Neural progenitor cell (in vitro differentiated cells): ENCODE measurements around the gene C3orf52. TPM values are rescaled to one million over a fixed set of nuclear protein-coding genes. Genes with fewer than 3 reads are reported as not detected.

ENCODE experiments used
- DNase-seq: peaks from one replicate; pipeline ENCODE4 v3.0.0-alpha.2; 2016; ENCODE audit warnings: low spot score
- H2AFZ ChIP-seq: fragments of 200-600 bp; sonication (generic); replicated peaks from 2 replicates; pipeline ENCODE4 v1.6.1; 2016; ENCODE audit warnings: antibody characterized with exemption
- H3F3A ChIP-seq: fragments of 200-600 bp; sonication (generic); 2 replicates; pipeline ENCODE4 v1.6.1; 2016; ENCODE audit warnings: antibody characterized with exemption, low read depth
- H3K27ac ChIP-seq: fragments of 200-600 bp; sonication (generic); 2 replicates; pipeline ENCODE4 v1.5.1; 2016; ENCODE audit warnings: mild to moderate bottlenecking
- H3K27me3 ChIP-seq: fragments of 200-600 bp; sonication (generic); 2 replicates; pipeline ENCODE4 v1.6.1; 2016; ENCODE audit warnings: mild to moderate bottlenecking, moderate library complexity
- H3K36me3 ChIP-seq: fragments of 200-600 bp; sonication (generic); 2 replicates; pipeline ENCODE4 v1.5.1; 2016
- H3K4me1 ChIP-seq: fragments of 200-600 bp; sonication (generic); 2 replicates; pipeline ENCODE4 v1.6.1; 2016; ENCODE audit warnings: mixed run types
- H3K4me2 ChIP-seq: fragments of 200-600 bp; sonication (generic); 2 replicates; pipeline ENCODE4 v1.6.1; 2016
- H3K4me3 ChIP-seq: fragments of 200-600 bp; sonication (generic); 2 replicates; pipeline ENCODE4 v1.5.1; 2016
- H3K79me2 ChIP-seq: fragments of 200-600 bp; sonication (generic); 2 replicates; pipeline ENCODE4 v1.6.1; 2016; ENCODE audit warnings: low read depth
- H3K9ac ChIP-seq: fragments of 200-600 bp; sonication (generic); 2 replicates; pipeline ENCODE4 v1.6.1; 2016
- H3K9me3 ChIP-seq: fragments of 200-600 bp; sonication (generic); 2 replicates; pipeline ENCODE4 v1.5.1; 2016; ENCODE audit warnings: low read depth
- H4K20me1 ChIP-seq: fragments of 200-600 bp; sonication (generic); 2 replicates; pipeline ENCODE4 v1.6.1; 2016; ENCODE audit warnings: low read depth
- H3K27ac Mint-ChIP-seq: 3 replicates; pipeline ENCODE4 v1.8.0; 2021; ENCODE audit warnings: mixed read lengths
- H3K27me3 Mint-ChIP-seq: 2 replicates; pipeline ENCODE4 v1.8.0; 2022; ENCODE audit warnings: low read depth, mild to moderate bottlenecking, inconsistent platforms, moderate library complexity, mixed read lengths; ENCODE audit not compliant: insufficient read depth
- H3K36me3 Mint-ChIP-seq: 3 replicates; pipeline ENCODE4 v1.8.0; 2021; ENCODE audit warnings: mixed read lengths
- H3K4me1 Mint-ChIP-seq: 3 replicates; pipeline ENCODE4 v1.8.0; 2021; ENCODE audit warnings: mixed read lengths
- H3K4me3 Mint-ChIP-seq: 3 replicates; pipeline ENCODE4 v1.8.0; 2021; ENCODE audit warnings: mild to moderate bottlenecking, moderate library complexity, mixed read lengths
- H3K9me3 Mint-ChIP-seq: 3 replicates; pipeline ENCODE4 v1.8.0; 2020; ENCODE audit warnings: mixed read lengths
- EZH2 ChIP-seq: fragments of 200-600 bp; sonication (generic); IDR thresholded peaks from 2 replicates; pipeline ENCODE4 v1.6.1; 2017; ENCODE audit warnings: antibody characterized with exemption, mild to moderate bottlenecking, moderate library complexity
- EZH2phosphoT487 ChIP-seq: fragments of 200-600 bp; sonication (generic); IDR thresholded peaks from 2 replicates; pipeline ENCODE4 v1.6.1; 2017; ENCODE audit warnings: antibody characterized with exemption
- total RNA-seq: library from RNA; depleted of rRNA; stranded (reverse); fragments of >200 nt; gene quantifications from 2 replicates; pipeline ENCODE4 v1.2.3, GENCODE V29; 2015; ENCODE audit warnings: low replicate concordance
- TF ChIP-seq, protein P1 (sequence below): fragments of 200-600 bp; sonication (generic); IDR thresholded peaks from 2 replicates; pipeline ENCODE4 v1.5.1; 2017; ENCODE audit warnings: antibody characterized with exemption, mild to moderate bottlenecking

The C3orf52 gene
- total RNA-seq, 1 donor from 2014 or later = 4.9 TPM

DNA sequence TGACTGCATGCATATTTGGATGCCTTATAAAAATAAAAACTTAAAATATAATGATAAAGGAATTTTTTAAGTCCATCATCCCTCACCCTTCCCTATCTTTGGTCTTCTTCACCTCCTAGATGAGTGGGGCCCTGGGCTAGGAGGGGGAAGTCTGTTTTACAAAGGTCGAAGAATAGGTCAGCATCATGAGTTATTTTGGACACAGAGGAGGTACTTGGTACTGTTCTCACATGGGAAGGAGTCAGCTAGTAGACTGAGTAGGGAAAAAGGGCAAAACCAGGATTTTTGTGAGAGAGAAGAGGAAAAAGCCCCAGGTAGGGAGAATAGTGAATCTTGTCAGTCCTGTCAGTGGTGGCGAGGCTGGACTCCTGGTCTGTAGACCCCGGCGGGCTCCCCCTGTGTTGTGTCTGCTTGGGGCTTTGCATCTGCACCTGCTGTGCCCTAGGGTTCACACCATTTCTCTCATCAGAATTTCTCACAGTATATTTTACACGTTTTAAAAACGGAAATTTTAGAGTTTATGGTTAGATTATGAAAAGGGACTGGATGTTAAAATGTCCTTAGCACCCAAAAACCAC lies 29.7 kb downstream of the C3orf52 start:
- Histone ChIP-seq H3K27ac (no peak overlapping the region), H4K20me1 (no peaks in the 10 kb centered on the region), H3K9ac (no peak overlapping the region), H2AFZ (no peak overlapping the region), H3K4me1 (peaks cover 40% of the 10 kb centered on the region), H3K27me3 (no peaks in the 10 kb centered on the region), H3F3A (peaks cover 33% of the 10 kb centered on the region), H3K4me3 (no peak overlapping the region), H3K4me2 (peak overlapping the region; percentile 32), H3K79me2 (no peaks in the 10 kb centered on the region), H3K36me3 (no peaks in the 10 kb centered on the region), H3K9me3 (no peaks in the 10 kb centered on the region)
- Mint-ChIP-seq H3K36me3 (no peaks in the 10 kb centered on the region), H3K4me3 (no peak overlapping the region), H3K4me1 (peaks cover 24% of the 10 kb centered on the region), H3K9me3 (no peaks in the 10 kb centered on the region), H3K27ac (peak overlapping the region; percentile 95), H3K27me3 (peaks cover 9% of the 10 kb centered on the region)
- DNase-seq = no peak
- TF ChIP-seq EZH2 (no peak), EZH2phosphoT487 (no peak)
- TF ChIP-seq, protein P1, sequence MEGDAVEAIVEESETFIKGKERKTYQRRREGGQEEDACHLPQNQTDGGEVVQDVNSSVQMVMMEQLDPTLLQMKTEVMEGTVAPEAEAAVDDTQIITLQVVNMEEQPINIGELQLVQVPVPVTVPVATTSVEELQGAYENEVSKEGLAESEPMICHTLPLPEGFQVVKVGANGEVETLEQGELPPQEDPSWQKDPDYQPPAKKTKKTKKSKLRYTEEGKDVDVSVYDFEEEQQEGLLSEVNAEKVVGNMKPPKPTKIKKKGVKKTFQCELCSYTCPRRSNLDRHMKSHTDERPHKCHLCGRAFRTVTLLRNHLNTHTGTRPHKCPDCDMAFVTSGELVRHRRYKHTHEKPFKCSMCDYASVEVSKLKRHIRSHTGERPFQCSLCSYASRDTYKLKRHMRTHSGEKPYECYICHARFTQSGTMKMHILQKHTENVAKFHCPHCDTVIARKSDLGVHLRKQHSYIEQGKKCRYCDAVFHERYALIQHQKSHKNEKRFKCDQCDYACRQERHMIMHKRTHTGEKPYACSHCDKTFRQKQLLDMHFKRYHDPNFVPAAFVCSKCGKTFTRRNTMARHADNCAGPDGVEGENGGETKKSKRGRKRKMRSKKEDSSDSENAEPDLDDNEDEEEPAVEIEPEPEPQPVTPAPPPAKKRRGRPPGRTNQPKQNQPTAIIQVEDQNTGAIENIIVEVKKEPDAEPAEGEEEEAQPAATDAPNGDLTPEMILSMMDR = no peak

DNA sequence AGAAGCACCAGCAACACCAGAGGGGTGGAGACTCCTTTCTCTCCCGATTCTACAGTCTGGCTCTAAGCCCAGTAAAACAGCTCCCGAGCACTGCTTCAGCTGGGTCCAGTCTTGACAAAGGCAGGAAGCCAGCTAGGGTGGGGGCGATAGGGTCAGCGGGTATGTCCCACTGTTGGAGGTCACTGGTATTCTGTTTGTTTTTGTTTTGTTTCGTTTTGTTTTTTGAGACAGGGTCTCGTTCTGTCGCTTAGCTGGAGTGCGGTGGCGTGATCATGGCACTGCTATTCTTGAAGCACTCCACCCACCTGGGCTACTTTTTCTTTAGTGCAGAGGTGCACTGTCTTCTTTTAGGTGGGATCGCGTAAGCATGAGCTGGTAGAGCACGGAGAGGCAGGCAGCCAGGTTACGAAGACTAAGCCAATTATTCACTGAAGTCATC lies 30.6 kb downstream of the C3orf52 start:
- Mint-ChIP-seq H3K9me3 (no peaks in the 10 kb centered on the region), H3K4me1 (peaks cover 24% of the 10 kb centered on the region), H3K27me3 (peaks cover 5% of the 10 kb centered on the region), H3K27ac (peak overlapping the region; percentile 20), H3K36me3 (no peaks in the 10 kb centered on the region), H3K4me3 (no peak overlapping the region)
- DNase-seq = peak; percentile 5
- Histone ChIP-seq H3K36me3 (no peaks in the 10 kb centered on the region), H3K4me3 (no peak overlapping the region), H3K4me2 (no peak overlapping the region), H3K27ac (no peak overlapping the region), H3K9me3 (no peaks in the 10 kb centered on the region), H2AFZ (peak overlapping the region; percentile 40), H3K9ac (no peak overlapping the region), H3K79me2 (no peaks in the 10 kb centered on the region), H3F3A (peaks cover 33% of the 10 kb centered on the region), H3K4me1 (peaks cover 40% of the 10 kb centered on the region), H3K27me3 (no peaks in the 10 kb centered on the region), H4K20me1 (no peaks in the 10 kb centered on the region)
- TF ChIP-seq EZH2phosphoT487 = no peak
- TF ChIP-seq EZH2 = no peak
- TF ChIP-seq, protein P1 = no peak

DNA sequence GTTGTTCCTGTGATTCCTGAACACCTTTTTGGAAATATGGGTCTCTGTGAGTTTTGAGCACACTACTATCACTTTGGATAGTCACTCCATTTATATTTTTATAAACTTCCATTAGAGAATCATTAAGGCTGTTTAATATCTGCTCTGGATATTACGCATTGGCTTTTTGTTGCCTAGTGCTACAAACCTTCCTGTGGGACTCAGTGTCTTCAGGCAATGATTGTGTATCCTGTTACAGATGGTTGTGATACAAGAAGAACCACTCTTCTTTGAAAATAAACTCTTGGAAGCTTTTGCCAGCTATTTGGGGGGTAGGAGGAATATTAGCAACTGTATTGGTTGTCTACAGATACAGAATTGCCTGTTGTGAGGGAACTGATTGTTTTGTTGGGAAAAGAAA lies 31.2 kb downstream of the C3orf52 start:
- Histone ChIP-seq H4K20me1 (no peaks in the 10 kb centered on the region), H3K4me3 (no peak overlapping the region), H2AFZ (no peak overlapping the region), H3K27ac (no peak overlapping the region), H3K79me2 (no peaks in the 10 kb centered on the region), H3K9me3 (no peaks in the 10 kb centered on the region), H3K36me3 (no peaks in the 10 kb centered on the region), H3K4me1 (peaks cover 40% of the 10 kb centered on the region), H3K4me2 (no peak overlapping the region), H3K27me3 (no peaks in the 10 kb centered on the region), H3K9ac (no peak overlapping the region), H3F3A (peaks cover 33% of the 10 kb centered on the region)
- Mint-ChIP-seq H3K27ac (no peak overlapping the region), H3K4me3 (no peak overlapping the region), H3K4me1 (peaks cover 24% of the 10 kb centered on the region), H3K27me3 (peaks cover 2% of the 10 kb centered on the region), H3K9me3 (no peaks in the 10 kb centered on the region), H3K36me3 (no peaks in the 10 kb centered on the region)
- no peak for TF ChIP-seq EZH2
- no peak for DNase-seq

DNA sequence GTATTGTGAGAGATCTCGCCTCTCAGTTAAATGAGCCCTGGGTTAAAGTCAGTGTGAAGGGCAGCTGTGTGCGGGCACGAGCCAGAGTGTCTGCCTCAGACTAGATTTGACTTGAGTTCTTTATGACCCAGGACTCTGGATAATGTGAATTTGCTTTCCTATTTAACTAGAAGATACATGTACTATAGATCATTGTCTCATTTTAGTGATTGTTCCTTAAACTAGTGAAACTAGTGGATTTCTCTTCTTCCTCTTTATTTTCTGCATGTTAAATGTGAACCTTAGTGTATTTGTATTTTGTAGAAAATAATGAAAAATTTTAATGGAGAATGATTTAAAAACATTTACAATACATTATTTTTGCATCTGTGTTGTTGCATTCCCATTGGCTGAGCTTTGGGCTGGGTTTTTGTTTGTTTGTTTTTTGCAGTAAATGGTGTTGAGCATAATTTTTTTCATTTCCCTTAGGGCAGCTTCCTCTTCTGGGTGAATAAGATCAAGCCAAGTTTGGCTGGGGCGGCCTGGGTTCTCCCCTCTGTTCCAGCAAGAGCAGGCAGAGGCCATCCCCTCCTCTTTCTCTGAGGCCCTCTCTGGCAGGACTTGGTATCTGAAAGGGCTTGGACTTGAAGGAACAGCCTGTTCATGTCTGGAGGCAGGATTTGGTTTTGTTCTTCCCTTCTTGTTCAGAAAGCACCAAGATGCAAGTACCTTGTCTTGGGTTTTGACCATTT lies 31.8 kb downstream of the C3orf52 start:
- Histone ChIP-seq H3K9ac (no peak overlapping the region), H3K27me3 (no peaks in the 10 kb centered on the region), H4K20me1 (no peaks in the 10 kb centered on the region), H3K4me2 (no peak overlapping the region), H3K36me3 (no peaks in the 10 kb centered on the region), H3K4me1 (peaks cover 40% of the 10 kb centered on the region), H3K9me3 (no peaks in the 10 kb centered on the region), H3K79me2 (no peaks in the 10 kb centered on the region), H3F3A (peaks cover 33% of the 10 kb centered on the region), H2AFZ (no peak overlapping the region), H3K27ac (no peak overlapping the region), H3K4me3 (no peak overlapping the region)
- DNase-seq = peak; percentile 25
- Mint-ChIP-seq H3K4me1 (peaks cover 24% of the 10 kb centered on the region), H3K27me3 (peaks cover 2% of the 10 kb centered on the region), H3K9me3 (no peaks in the 10 kb centered on the region), H3K36me3 (no peaks in the 10 kb centered on the region), H3K4me3 (no peak overlapping the region), H3K27ac (no peak overlapping the region)
- TF ChIP-seq EZH2 (no peak), EZH2phosphoT487 (no peak)
- TF ChIP-seq, protein P1 = no peak
